EL (cell line): Measurements from ENCODE around the gene GPA33.

ENCODE experiments used
- DNase-seq: peaks from one replicate; pipeline ENCODE4 v3.0.0-alpha.2; 2016

GPA33 gene

DNA sequence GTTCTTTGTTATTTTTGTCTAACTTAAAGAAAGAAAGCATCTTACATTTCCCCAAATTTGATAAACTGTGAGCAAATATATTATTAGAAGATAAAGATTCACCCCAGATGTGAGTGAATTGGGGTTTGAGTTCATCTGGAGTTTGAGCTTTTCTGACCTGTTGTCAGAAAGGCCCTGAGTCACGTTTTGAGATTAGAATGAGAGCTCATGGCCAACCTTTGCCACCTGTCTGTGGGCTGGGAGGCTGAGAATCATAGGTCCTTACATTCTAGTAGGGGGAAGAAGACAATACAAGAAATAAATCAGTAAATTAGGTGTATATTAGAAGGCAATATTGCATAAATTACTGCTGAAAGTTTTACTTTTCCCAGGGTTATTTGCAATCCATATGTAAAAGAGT, 26.0 kb upstream of the GPA33 start:
- DNase-seq, result no peak

DNA sequence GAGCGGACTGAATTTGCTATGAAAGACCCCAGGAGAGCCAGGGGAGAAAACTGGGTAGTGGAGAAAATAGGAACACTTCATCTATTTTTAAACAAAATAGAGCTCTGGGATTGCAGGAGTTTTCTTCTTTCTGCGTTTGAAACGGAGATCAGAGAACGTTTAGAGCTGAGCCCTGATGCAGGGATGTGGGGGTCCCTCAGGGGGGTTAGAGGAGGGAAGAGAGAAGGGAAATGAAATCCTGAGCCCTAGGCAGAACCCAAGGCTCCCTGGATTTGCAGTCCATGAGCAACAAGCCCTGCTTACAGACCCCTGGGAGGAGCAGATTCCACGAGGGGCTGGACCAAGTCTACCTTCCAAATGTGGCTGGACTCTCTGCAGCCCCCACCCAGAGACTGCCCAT, 25.5 kb upstream of the GPA33 start:
- DNase-seq, result no peak

DNA sequence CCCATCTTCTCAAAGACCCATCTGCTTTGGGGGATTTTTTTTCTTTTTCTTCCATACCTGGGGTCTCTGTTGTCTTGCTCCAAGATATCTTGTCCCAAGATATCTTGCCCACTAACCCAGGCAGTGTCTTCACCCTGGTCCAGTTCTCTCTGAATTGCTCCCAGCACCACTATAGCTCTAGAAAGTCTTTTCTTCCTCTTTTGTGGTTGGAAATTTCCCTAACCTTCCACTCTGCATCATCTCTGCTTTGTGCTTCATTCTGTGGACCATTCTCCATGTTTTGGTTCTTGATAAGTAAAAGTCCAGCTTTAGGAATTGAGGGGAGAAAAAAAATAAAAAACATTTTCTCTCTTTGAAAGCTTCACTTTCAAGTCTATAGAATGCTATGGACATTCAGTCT, 24.5 kb upstream of the GPA33 start:
- DNase-seq, result no peak

DNA sequence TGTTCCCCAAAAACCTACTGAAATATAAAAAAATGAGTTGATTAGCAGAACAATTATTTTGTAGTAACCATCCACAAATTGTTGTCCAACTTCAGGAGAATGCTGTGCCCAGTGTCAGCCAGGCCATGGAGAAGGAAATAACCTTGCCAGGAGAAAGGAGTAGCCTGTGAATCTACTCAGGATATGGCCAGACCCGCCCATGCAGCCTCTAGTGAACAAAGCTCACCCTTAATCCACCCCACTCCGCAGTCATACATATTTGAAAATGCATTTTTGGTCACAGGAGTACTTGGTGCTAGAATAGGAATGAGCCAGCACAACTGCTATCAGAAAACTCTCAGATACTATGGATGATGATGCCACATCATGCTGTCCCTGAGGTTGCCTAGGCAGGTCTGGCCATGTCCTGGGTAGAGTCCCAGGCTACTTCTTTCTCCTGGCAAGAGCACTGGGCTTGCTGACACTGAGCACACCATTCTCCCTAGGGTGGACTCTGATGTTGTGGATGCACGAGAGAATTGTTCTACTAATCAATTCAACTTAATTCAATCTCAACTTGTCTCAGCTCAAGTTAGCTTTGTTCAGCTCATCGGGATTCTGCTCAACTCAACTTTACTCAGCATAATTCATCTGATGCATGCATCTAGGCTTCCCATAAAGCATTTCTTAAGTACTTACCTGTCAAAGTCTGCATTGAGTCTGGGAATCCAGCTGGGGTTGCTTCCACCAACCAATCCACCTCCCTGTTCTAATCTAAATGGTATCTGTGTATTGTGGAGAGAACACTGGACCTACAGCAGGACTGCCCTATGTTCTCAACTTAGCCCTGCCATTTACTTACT, 21.9 kb upstream of the GPA33 start:
- no peak for DNase-seq

DNA sequence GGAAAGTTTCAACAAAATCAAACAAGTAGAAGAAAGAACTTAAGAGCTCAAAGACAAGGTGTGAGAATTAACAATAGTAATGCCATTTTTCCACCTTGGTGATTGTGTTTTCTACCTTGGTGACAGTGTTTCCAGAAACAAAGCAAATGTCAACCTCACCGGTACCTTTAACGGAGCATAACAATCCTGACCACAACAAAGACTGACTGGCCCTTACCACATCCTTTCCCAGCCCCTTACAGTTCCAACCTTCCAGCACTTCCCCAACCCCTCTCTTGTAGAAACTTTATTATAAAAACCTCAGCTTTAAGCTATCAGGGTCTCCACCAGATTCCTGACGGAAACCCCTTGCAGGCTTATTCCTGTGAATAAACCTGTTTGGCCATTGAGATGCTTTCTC, 20.4 kb upstream of the GPA33 start:
- no peak for DNase-seq

DNA sequence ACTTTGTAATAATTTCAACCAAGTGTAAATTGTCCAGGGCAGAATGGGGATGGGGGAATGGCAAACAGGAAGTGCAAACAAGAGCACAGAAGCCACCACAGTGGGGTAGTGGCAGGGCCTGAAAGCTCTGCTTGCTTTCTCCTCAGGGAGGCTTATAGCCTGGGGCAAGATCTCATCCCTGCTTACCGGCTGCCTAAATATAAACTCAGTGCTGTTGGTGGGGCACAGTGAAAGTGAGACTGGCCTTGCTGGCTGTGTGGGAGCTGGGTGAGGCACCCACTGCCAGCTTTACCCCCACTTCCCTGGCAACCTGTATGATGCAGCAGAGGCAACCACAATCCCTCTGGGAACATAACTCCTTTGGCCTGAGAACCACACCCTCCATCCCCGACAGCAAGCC, 18.9 kb upstream of the GPA33 start:
- no peak for DNase-seq

DNA sequence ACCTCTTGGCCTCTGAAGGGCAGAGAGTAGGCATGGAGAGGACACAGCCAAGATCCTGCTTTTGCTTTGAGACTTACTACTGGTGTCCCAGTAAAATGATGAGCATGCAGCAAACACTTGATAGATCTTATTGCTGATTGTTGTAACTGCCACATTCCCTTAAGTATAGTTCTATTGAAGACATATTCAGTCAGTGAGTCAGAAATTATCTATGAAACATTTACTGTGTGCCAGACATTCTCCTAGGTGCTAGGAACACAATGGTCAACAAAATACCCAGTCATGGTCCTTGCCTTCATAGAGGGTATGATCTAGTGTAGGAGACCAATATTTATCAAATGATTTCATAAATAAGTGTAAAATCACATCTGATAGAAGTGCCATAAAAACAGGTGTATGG, 17.3 kb upstream of the GPA33 start:
- DNase-seq, result no peak

DNA sequence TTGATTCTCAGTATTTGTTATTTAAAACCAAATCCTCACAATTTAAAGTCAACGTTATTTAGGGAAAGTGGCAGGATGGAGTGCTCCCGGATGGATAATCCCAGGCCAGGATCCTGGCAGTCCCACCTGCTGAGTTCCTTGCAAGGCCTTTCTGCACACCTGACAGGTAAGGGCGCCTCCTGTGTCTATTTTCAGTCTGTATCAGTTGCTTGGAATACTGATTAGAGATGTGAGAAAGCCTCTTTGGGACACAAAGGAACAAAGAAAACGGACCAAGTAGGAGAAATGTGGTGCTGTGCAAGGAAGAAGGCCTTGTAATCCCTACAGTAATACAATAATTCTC, 15.9 kb upstream of the GPA33 start:
- no peak for DNase-seq

DNA sequence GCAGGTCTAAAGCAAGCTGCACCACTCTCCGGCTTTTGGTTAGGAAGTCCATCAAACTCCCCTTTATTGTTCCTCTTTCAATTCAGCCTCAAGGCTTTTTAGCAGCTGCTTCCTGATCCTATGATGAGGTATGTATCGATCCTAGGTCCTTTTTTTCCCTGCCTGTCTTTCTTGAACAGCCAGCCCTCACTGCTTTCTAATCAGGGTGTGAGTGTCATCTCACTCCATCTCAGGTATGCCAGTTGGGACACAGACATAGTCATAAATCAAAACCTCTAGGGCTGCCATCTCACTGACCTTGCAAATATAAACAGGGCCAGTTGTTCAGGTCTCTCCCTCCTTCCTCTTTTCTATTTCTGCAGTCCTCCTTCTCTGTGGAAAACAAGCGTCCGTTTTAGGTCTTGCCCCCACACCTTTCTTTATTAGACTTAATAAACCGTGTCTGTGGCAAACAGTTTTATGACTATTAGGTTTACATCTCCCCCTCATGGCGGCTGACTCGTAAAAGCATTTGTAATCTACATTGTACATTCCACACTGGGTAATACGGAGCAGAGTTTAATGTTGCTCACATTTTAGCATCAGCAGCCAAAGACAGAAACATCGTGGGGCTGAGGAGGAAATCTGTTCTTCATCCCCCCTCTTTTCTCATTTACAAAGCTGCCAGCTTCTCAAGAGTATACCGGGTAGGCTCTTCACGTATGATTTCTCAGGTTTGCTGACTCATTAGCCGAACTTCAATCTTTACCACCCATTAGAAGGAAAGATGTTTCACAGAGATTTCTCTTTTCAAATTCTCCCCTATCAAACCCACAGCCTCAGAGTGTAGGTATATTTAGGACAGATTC, 15.3 kb upstream of the GPA33 start:
- DNase-seq, result no peak

DNA sequence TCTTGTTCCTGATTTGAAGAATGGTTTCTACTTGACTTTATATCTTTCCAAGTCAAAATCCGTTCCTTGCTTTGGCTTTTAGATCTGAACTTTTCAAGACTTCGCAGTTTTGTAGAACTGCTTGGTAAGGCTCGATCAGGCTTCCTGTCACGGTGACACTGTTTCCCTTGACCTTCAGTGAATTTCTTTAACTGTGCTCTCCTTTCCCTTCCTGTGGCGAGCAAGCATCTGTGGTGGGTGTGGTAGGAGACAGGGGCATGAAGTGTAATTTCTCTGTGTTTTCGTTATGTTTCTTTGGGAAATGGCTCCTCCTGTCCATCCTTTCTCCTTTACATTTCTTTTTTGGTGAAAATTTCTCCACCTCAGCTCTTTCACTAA, 14.1 kb upstream of the GPA33 start:
- no peak for DNase-seq

DNA sequence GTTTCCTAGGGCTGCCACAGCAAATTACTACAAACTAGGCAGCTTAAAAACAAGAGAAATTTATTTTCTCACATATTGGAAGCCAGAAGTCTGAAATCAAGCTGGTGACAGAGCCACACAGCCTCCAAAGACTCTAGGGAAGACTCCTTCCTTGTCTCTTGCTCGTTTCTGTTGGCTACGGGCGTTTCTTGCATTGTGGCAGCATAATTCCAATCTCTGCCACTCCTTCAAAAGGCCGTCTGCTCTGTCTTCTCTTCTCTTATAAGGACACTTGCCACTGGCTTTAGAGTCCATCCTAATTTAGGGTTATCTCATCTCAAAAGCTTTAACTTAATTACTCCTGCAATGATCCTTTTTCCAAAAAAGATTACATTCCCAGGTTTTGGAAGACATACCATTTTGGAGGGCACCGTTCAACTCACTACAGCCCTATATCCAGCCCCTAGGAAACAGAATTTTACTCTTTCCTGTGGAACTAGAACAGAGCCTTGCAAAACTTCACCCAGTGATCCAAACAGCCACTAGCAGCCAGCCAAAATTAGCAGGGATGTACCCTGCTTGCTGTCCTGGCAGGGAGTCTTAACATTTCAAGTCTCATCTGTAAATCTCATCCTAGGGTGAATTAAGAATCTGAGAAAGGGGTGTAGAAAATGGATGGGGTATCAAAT, 12.9 kb upstream of the GPA33 start:
- DNase-seq, result no peak

DNA sequence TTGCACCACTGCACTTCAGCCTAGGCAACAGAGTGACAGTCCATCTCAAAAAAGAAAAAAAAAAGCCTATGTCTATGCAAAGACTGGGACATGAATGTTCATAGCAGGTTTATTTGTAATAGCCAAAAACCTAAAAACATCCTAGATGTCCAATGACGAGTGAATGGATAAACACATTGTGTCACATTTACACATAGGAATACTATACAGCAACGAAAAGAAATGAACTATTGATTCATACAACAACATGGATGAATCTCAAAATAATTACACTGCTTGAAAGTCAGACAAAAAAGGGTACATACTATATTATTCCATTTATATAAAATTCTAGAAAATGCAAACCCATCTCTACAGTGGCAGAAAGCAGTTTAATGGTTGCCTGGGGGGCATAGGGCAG, 11.6 kb upstream of the GPA33 start:
- DNase-seq, result no peak

DNA sequence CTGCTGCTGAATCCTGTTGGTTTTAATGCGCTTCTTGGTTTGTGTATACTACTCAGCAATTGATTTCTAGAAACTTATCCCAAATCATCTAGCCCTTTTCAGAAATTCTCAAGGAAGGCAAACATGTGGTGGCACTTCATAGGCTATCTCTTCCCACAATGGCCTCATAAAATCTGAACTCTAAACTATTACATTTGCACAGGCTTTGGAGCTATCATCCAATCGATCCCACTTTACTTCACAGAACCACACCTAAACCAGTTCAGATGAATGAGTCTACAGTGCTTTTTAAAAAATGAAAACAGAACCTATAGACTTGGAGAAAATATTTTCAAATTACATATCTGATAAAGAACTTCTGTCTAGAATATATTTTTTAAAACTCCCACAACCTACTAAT, 10.6 kb upstream of the GPA33 start:
- DNase-seq, result no peak

DNA sequence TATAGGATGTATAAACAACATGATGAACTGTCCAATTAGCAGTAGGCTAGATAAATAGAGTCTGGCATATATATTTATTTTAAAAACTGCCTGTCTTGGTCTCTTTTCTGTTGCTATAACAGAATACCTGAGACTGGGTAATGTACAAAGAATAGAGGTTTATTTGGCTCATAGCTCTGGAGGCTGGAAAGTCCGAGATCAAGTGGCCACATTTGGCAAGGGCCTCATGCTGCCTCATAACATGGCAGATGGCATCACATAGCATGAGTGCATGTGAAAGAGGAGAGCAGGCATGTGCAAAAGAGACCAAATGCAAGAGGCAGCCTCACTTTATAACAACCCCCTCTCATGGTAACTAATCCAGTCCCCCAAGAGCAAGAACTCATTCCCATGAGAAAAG, 9.7 kb upstream of the GPA33 start:
- DNase-seq, result no peak

DNA sequence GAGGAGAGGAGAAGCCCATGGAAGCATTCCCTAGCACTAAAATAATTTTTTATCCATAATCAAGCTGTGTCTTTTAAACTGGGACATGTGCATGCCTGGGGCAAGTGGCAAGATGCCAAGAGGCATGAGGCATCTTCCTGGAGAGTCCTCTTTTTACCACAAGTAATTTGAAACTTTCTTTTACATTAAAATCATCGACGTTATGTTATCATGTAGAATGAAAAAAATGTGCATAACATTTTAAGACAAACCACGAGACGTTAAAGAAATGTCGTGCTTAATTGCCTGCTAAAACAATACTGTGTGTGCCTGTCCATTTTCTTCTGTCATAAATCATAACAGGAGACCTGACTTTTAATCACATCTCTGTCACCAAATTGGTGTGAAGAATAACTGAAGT, 5.2 kb upstream of the GPA33 start:
- DNase-seq, result peak; percentile 87

DNA sequence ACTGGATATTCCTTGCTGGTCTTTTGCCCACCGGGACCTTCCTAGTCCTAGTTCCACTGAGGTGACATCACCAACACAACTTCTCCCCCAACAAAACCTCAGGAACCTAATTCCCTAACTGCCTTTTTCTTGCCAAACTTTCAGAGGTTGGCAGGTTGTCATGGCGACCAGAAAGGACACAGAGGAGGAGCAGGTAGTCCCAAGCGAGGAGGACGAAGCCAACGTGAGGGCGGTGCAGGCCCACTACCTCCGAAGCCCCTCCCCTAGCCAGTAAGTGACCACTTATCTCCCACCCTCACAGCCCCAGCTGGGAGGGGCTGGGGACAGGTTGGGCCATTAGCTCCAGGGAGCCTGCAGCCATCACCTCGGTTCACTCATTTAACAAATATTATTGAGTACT, 4.5 kb upstream of the GPA33 start:
- DNase-seq, result no peak

DNA sequence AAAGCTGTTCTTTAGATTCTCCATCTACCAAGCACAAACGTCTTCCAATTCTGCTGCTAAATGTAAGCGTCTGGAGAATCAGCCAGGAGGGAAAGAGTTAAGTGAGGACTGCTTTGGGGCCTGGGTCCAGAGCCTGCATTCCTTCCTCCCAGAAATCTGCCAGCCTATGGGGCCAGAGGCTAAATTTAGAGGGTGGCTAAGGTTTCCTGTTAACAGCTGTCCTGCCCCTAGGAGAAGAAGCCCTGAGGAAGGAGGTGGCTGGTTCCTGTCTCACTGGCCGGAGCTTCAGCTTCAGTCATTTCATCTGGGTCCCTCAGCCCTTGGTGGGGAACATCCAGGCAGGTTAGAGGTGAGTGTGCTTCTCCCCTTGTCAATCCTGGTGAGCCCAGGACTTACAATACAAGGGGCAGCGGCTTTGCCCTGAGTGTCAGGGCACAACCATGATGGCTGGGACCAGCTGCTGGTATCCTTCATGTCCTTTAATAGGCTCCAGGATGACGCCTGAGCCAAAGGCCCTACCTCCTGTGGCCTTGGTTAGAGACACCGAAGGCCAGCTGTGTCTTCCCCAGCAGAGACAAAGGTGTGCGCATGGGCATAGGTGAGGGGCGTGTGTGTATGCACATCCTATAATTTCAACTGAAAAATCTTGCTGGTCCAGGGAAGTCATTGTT, 3.8 kb upstream of the GPA33 start, which contains the start of gene STYXL2:
TSS of gene STYXL2 (plus strand) at position 230 of the 671 bp plus-strand sequence. CDS start 775 bp downstream, outside the sequence.
- no peak for DNase-seq

DNA sequence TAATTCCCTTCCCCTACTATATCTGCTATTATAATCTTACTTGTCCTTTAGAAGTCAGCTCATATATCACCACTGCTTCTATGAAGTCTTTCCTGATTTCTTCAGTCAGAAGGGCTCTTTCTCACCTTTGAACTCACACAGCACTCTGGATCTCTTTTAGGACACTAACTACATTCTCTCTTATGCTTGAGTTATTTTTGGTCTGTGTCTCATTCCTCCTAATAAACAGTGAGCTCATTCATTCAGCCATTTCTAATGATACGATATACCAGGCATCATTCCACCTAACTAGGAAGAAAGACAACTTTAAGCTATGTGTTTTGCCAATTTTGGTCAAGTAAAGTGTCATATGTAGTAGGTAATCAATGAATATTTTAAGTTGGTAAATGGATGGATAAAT, 2.5 kb upstream of the GPA33 start:
- DNase-seq, result no peak

DNA sequence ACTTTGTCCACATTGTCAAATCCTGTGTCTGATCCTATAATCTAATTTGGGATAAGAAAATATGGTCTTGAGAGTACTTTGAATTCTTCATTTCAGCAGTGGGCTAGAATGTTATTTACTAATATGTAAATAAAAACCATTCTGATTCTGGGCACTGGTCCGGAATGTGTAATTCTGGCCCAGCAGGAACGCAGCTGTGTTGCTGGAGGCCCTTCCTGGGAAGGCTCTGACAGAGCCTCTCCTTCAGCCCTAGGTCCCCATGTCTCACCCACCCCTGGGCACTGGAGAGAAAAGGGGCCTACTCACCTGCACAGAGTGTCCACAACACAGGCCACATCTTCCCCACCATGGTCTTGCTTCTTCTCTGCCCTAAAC, 251 bp downstream of the GPA33 start:
- no peak for DNase-seq

DNA sequence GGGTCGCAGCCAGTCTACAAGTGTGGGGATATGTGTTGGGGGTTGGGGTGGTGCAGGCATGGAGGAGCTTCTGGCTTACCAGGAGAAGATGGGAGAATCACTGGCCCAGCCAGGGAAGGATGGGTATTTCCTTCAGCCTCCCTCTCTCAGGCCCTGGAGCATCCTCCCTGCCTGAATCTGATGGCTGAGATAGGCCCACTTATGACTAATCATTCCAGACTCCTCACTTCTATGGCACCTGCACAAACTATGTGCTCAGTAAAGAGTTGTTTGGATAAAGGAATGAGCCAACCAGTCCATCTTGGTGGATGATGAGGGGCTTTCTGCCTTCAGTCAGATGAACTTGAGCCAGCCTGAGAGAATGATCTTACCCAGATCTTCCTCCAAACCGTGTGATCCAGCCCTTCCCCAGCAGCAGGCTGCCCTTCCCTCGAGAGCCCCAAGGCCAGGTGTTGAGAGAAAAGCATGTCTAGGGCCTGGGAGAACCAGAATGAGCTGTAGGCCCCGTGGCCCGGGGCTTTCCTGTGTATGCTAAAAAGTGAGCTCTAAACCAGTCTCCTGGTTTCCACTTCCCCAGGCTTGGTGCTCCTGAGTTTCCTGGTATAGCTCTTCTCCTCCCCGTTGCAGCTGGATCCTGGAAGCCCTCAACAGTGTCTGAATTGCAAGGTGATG, 1.3 kb downstream of the GPA33 start:
- DNase-seq, result no peak

DNA sequence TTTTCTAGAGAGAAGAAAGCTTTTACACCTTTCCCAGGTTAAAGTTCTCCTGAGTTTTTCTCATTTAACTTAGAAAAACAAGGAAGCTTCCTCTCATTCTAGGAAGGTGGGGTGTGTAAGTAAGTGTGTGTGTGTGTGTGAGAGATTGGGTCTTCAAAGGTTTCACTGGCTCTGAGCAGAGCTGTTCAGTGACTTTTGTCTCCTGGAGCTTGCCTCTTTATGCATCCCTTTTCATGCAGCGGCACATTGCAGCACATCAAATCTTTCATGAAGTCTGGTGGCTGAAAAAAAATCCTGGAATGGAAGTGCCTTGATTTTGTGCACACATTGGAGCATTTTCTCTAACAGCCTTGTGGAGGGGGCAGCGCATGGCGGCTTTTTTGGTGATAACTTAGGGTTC, 3.4 kb downstream of the GPA33 start:
- no peak for DNase-seq

DNA sequence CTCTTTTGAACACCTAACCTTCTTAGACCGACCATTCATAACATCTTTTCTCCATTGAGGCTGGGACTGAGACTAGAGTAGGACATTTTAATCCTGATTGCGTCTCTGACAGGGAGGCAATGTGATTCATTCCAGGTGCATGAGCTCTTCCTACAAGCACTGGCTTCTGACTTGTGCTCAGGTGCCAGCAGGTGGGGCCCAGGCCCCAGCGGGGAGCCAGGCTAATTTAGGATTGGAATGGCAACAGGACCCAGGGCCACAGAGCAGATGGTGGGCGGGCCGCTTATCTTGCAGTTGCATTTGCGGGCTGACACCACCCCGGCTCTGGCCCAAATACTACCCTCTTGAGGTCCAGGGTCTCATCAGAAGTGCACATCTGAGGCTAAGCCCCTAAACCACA, 4.1 kb downstream of the GPA33 start:
- no peak for DNase-seq

DNA sequence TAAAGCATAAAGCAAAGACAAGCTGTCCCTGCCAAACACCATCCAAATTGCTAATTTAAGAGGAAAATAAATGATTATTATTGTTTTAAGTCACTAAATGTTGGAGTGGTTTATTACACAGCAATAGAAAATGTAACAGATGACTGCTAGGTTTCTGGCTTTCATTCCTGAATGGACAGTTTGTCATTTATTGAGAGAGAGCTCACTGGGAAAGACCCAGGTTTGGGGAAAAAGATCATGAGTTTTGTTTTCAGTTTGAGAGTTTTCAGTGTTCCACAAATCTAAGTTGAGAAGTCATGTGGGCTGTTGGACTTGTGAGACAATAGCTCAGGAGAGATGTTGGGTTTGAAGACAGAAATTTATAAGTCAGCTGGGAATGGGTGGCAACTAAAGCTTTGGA, 5.4 kb downstream of the GPA33 start:
- no peak for DNase-seq
